Neural cell (in vitro differentiated cells): ENCODE measurements around the gene SCN1A.

Experiments
- CTCF ChIP-seq: fragments of 450-650 bp; IDR thresholded peaks from 2 replicates; pipeline ENCODE4 v1.5.1; 2014; ENCODE audit warnings: antibody characterized with exemption, mild to moderate bottlenecking, moderate library complexity; ENCODE audit not compliant: poor library complexity, severe bottlenecking
- EZH2 ChIP-seq: fragments of 200-600, 300-800 bp; shearing (Covaris generic), sonication (generic); IDR thresholded peaks from 2 replicates; pipeline ENCODE4 v1.6.1; 2014; ENCODE audit warnings: antibody characterized with exemption, low read length, borderline replicate concordance, mild to moderate bottlenecking; ENCODE audit not compliant: insufficient read depth, poor library complexity, severe bottlenecking
- MXI1 ChIP-seq: fragments of 450-650 bp; conservative IDR thresholded peaks from 2 replicates; pipeline ENCODE4 v1.6.1; 2014; ENCODE audit warnings: antibody characterized with exemption, mild to moderate bottlenecking; ENCODE audit not compliant: poor library complexity, severe bottlenecking
- RAD21 ChIP-seq: fragments of 450-650 bp; conservative IDR thresholded peaks from 2 replicates; pipeline ENCODE4 v1.6.1; 2014; ENCODE audit warnings: antibody characterized with exemption, mild to moderate bottlenecking, moderate library complexity

DNA sequence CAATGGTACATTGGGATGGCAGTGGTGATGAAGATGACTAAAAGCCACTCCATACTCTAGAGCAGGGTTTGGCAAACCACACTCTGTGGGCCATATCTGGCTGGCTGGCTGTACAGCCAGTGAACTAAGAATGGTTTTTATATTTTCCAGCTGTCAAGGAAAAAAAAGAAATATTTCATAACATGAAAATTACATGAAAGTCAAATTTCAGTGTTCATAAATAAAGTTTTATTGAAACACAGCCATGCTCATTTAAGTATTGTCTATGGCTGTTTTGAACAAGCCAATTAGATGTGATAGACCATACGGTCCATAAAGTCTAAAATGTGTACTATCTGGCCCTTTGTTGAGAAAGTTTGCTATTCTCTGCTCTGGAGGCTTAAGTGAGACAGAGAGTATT is 175.7 kb downstream of the SCN1A start:
- TF ChIP-seq RAD21 (no peak), EZH2 (no peak), CTCF (no peak), MXI1 (no peak)
